Inflammatory macrophage treated with lipopolysaccharide for 4 hours (primary cell): ENCODE results near the gene ACTR3C.
A peak's percentile ranks its signal among the peaks of the same experiment; 100 is the strongest.
"Not testable (repeated sequence)": the region's sequence is repeated elsewhere in the genome, so short reads cannot be mapped to it uniquely, and the experiment has no call there.

Experiments
- DNase-seq: peaks from one replicate; pipeline ENCODE4 v3.0.0-alpha.2; 2020

ACTR3C gene

DNA sequence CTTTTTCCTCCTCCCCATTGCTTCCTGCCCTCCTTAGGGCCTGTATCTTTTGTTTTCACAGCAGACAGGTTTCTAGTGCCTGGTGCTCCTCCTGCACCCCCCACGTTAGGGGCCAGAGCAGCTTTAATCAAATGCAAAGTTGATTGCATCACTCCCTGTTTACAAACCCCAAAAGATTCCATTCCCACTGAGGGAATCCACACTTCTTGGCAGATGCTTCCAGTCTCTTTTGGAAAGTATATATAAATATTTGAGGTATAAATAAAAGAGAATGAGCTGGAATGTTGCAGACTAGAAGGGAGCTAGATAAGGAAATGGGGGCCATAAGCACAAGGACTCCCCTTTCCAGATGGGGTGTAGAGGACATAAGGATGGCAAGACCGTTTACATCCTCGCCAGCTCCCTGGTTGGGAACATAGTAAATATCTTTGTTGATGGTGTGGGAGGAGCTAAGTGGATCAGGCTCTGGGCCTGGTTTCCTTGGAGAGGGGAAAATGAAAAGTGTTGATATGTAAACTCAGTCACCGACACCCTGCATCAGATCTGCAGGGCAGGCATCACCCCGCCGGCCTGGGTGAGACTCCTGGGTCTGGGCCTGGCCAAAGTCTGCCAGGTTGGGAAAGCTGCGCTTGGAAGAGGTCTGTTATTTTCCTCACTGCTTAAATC, 11.9 kb upstream of the ACTR3C start:
- no peak for DNase-seq

DNA sequence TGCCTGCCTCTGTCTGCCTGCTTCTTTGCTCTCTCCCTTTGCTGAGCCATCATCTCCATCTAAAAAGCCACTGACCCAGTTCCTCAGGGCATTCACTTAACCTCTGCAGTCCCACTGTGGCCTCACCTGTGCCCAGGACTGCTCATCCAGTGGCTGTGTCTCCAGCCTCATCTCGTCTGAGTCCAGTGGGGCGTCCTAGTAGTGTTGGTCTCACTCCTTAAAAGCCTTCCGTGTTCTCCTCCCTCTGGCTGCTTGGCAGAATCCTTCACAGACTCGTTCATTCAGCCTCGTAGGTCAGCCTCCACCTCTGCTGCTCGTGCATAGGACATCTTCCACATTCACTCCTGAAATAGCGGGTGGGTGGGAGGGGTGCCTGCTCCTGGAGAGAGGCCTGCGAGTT, 10.8 kb upstream of the ACTR3C start:
- DNase-seq, result no peak

DNA sequence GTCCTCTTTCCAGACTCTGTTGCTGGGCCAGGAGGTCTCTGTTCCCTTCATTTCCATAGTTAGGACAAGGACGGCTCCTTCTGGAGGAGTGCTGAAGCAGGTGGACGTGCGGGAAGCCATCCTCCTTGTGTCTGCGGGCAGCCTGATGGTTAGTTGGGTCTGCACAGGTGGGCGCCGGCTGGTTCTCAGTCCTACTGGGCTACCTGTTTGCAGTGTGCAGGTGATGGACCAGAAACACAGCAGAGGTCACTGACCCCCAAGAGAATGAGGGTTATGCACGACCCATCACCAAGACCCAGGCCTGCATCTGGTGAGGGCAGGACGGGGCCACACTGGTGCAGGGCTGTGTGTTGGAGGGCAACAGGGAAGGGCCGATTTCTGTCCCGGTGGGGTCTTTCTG, 10.3 kb upstream of the ACTR3C start:
- no peak for DNase-seq

DNA sequence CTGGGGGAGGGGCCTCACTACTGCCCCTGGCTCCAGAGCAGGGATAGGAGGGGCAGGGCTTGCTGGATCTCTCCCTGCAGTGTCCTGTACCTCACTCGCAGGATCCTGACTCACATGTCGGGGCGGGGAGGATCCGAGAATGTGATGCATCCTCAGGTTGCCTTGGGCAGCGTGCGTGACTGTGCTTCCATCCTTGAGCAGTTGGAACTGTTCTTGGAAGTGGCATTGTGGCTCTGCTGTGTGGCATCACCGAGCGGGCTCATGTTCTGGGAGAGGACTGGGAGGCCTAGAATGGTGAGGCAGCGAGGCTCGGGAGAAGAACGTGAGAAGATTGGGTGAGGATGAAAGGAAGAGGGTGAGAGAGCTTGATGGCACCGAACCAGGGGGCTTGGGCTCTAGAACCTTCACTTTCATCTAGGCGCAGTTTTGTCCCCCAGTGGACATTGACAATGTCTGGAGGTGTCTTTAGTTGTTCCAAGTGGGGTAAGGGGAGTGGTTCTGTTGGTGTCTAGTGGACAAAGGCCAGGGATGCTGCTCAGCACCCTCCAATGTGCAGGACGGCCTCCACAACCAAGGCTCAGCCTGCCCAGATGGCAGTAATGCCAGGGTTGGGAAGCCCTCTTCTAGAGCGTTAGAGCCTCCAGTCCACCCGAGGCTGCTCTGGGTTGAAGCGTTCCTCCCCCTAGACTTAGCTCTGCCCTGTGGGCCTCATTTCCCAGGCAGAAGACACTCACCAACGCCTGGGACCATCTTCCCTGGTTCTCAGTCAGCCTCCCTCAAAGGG, 9.7 kb upstream of the ACTR3C start:
- no peak for DNase-seq

DNA sequence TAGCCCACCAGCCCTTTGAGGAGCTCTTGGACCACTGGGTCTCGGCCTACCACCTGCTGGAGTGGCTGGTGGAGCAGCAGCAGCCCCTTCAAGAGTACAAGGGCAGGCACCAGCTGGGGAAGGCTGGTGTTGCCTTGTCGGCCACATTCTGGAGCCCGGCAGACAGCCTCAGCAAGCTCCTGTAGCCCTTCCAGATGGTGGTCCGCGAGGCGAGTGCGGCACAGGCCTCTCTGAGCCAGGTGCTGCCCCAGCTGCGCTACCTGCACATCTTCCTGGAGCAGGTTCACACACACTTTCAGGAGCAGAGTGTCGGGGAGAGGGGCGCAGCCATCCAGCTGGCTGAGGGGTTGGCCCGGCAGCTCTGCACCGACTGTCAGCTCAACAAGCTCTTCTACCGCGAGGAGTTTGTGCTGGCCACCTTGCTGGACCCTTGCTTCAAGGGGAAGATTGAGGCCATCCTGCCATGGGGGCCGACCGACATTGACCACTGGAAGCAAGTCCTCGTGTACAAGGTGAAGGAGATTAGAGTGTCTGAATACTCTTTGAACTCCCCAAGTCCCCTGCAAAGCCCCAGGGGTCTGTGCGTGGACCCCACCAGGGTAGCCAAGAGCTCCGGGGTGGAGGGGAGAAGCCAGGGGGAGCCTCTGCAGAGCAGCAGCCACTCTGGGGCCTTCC, 7.0 kb upstream of the ACTR3C start:
- no peak for DNase-seq

DNA sequence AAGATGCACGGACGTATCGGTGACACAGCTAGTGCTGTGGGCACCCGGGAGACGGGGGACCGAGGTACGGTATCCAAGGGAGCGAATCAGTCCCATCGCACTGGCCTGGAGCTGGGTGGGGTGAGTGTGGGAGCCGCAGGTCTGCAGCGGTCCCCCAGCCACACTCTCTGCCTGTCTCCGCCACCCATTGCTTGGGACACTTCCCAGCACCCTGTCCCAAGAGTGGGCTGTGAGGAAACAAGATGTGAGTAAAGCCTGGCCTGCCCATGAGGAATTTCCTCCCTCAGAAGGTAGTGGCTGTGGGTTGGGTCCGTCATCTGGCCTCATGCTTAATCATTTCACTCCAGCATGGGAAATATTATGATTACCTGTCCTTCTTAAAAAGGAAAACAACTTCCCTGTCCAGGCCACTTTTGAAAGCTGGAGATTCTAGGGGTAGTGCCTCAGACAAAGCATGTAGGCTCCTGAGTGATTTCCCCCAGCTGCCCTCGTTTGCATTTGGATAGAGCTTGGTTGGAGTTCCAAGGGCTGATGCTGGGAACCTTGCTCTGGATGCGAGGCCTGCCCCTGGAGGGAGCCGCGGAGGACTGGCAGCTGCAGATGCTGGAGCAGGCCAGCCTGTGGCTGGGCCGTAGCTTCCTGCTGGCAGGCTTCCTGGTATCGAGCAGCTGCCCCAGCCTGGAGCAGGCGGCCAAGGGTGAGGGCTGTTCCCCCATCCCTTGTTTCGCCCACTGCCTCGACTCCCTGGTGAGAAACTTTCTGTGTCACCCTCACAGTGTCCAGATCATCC, 6.2 kb upstream of the ACTR3C start:
- no peak for DNase-seq

DNA sequence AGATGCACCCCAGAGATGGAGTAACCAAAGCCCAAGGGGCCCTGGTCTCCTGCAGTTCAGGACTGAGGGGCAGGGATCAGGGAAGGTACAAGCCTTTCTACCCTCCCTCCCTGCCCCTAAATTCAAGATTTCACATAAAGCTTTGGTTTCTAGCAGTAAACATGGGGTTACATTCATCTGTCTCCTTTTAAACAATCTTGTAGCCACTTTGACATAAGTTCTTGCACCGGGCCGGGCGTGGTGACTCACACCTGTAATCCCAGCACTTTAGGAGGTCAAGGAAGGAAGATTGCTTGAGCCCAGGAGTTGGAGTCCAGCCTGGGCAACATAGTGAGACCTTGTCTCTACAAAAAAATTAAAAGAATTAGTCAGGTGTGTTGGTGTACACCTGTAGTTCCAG, 4.0 kb upstream of the ACTR3C start:
- DNase-seq, result no peak

DNA sequence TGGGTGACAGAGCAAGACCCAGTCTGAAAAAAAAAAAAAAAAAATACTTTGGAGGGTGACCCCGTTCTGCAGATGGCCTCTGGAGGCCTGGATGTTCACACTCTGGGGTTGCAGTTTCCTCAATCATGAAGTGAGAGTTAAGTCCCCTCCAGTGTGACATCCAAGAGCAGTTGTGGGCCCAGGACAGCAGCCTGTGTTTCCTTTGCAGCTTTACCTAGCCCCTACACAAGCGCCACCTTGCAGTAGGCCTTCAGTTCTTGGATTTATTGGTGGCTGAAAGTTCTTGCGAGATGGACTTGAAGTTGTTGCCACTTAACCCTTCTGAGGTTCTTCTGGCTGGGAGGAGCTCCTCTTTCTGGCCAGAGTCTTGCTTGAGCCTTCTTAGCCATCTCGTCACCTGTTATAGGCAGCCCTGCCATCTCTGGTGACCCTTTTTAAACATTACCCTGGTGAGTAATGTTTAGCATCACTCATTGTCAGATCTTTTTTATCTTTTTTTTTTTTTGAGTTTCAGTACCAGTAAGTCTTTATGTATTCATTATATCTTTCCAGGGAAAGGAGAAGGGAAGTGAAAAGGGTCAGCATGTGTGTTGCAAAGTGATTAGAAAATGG, 3.4 kb upstream of the ACTR3C start:
- no peak for DNase-seq

DNA sequence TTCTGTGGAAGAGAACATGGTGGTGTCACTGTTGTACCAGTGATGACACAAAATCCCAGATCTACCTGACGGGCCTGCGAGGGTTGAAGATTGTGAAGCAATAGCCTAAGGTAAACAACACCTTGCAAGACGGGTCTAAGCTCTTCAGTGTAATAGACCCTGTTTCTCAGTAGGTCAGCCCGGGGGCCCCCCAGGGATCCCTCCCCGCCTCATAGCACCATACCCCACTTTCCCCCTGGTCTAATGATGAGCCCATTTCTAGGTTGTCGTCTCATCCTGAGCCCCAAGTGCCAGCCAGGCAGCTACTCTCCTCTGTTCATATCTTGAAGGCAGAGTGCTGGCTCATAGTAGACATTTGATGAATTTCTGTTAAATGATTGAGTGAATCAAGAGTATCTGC, 2.6 kb upstream of the ACTR3C start:
- no peak for DNase-seq

DNA sequence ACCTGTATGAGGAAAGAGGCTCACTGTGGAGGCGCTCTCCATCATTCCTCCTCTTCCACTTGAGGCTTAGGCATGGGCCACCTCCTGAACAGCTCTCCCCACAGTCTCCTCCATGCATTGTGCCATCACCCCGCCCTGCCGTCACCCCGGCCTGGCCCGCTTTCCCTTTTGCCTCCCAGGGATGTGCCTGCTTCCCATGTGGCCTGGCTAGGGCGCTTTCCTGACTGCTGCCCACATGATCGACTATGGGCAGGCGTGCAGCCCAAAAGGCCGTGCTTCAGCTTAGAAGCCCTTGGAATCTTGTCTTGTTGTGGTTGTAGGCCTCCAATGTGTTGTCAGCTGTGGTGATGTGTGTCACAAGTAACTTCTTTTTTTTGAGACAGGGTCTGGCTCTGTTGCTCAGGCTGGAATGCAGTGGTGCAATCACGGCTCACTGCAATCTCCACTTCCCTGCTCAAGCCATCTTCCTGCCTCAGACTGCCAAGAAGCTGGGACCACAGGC, 1.8 kb upstream of the ACTR3C start:
- peak; percentile 79 for DNase-seq

DNA sequence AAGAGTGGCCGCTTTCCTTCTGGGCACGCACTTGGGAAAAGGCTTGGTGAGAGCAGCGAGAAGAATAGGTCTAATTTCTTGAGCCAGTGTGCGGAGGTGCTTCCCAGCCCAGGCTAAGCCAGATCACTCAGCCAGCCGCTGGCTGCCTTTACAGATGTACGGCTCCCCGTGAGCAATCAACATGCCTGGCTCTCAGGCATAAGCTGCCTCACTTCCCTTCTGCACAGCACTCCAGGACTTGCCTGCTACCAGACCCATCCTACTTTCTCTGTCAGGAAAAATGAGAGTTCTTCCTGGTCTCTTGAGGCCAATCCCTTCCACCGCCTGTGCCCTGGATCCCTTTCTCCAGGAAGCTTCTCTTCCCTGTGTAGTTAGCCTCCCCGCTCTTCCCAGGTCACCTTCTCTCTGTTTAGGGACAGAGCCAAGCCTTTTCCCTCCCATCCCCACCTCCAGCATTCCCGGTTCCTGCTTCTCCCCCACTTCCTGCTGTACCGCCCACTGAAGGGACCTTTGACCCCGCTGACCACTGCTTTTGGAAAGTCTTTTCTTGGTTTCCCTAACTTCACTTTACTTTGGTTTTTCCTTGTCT, 1.1 kb upstream of the ACTR3C start:
- peak; percentile 17 for DNase-seq

DNA sequence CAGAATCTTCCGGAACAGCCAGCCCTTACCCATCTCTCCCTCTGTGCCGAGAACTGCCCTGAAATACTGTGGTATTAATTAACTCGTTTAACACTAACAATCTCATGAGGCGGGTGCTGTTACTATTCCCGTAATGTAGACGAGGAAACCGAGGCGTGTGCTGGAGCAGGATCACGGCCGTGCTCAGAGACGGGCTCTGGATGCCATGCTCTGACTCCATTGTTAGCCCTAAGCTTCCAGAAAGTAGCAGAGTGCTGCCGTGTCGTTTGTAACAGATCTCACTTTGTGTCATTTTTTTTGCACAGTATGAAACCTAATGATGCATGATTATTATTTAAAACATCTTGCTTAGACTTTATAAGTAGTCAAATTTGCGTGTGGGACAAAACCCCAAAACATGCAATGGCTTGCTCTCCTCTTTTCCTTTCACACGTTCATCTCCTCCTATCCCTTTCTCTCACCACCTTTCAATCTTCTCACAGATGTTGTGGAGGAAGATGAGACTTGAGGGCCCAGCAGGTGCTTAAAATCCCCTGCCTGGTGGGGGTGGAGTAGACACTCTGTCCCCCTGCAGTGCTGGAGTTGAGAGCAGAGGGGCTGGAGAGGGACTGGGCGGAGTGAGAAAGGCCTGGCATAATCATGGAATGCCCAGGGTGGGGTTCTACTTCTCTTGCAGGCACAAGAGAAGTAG, 482 bp upstream of the ACTR3C start:
- no peak for DNase-seq

DNA sequence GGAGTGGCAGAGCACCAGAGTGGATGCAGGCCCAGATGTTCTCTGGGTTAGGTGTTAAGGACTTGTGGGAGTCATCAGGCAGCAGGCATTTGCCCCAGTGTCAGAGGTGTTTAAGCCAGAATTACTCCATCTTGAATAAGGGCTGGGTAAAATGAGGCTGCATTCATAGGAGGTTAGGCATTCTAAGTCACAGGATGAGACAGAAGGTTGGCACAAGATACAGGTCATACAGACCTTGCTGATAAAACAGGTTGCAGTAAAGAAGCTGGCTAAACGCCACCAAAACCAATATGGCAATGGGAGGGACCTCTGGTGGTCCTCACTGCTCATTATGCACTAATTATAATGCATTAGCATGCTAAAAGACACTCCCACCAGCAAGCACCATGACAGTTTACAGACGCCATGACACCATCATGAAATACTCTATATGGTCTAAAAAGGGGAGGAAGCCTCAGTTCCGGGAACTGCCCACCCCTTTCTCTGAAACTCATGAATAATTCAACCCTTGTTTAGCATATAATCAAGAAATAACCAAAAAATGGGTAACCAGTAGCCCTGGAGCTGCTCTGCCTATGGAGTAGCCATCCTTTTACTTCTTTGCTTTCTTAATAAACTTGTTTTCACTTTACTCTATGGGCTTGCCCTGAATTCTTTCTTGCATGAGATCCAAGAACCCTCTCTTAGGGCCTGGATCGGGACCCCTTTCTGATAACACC, 1.1 kb downstream of the ACTR3C start:
- peak; percentile 24 for DNase-seq

DNA sequence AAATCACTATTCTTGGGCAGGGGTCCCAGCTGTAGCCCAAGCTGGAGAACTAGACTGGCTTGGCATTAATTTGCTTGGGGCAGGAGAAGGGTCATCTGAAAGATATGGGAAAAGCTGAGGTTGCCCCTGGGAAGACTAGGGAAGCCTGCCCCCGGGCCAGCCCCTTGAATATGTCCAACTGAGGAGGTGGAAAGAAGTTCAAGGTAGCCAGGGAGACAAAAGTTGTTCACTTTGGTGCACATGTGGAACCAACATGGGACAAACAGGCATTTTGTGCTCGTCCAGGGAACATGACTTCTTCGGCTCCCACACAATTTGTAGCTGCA, 1.6 kb downstream of the ACTR3C start:
- no peak for DNase-seq

DNA sequence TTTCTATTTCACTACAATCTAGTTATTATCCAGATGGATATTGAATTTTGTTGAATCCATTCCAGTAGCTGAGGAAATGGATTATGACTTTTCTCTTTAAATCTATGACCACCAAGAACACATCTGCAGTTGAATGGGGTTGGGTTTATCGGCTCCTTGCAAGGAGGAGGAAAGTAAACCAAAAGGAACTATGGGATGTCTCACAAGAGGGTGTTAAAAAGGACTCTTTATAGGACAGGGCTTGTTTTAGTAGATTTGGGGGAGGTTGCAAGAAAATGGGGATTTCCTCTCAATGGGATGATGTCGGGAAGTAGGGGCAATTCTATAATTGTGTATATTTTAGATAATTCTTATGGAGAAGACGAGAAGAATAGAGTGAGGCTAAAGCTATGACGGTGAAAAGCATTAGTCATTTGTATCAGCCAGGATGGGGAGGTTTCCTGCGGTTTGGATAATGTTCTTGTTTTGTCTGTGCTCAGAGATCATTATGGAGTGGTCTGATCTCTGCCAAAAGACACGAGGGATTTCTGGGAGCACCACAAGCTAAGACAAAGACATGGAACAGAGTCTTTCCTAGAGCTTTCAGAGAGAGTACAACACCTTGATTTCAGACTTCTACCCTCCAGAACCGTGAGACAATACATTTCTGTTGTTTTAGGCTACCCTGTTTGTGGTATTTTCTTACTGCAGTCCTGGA, 5.4 kb downstream of the ACTR3C start:
- no peak for DNase-seq

DNA sequence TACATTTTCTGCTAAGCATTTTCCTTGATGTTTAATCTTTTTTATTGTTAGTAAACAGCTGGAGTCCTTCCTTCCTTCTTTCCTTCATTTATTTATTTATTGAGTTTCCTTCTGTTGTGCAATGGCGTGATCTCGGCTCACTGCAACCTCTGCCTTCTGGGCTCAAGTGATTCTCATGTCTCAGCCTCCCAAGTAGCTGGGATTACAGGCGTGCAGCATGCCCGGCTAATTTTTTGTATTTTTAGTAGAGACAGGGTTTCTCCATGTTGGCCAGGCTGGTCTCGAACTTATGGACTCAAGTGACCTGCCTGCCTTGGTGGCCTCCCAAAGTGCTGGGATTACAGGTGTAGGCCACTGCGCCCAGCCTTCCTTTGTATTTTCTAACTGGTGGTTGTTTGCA, 6.4 kb downstream of the ACTR3C start:
- DNase-seq, result not testable (repeated sequence)

DNA sequence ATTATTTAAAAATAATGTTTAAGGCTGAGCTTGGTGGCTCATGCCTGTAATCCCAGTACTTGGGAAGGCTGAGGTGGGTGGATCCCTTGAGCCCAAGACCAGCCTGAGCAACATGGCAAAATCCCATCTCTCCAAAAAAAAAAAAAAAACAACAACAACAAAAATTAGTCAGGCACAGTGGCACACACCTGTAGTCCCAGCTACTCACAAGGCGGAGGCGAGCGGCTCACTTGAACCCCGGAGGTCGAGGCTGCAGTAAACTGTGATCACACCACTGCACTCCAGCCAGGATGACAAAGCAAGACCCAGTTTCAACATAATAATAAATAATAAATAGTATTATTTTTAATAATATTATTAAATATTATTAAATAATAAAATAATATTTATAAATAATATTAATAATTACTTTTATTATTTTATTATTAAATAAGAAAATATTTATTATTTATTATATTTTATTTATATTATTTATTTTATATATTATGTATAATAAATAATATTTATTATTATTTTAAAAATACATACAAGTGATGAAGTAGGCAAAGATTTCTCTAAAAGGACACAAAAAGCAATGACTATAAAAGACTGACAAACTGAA, 8.6 kb downstream of the ACTR3C start:
- DNase-seq, result no peak

DNA sequence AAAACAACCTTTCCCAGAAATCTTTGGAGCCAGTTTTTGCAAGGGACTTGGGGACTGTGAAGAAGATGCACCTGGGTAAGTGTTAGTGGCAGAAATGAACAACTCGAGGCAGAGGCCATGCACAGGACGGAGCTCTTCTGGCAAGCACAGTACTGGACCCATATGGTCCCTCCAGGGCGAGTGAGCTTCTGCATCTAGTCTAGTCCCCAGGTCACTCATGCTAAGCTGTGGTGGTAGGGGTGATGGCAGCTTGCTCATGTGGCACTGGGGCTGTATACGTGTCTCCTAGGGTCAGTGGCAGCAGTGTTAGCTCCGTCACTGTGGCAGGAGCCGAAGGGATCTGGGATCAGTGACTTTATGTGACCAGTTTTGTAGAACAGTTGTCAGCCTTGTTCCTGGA, 9.5 kb downstream of the ACTR3C start:
- no peak for DNase-seq

DNA sequence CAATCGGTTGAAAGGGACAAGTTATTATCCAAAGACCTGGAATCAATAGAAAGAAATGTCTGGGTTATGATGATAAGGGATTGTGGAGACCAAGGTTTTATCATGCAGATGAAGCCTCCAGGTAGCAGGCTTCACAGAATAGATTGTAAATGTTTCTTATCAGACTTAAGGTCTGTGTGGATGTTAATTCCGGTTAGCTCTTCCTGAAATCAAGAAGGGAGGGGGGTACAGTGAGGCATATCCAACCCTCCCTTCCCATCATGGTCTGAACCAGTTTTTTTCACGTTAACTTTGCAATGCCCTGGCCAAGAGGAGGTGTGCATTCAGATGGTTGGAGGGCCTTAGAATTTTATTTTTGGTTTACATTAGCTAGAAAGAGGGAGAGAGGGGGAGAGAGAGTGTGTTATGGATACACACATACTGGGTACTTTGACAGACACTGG, 10.0 kb downstream of the ACTR3C start:
- DNase-seq, result no peak
